GM23338 (cell line): Measurements from ENCODE around the gene KLK5. TPM values are rescaled to one million over a fixed set of nuclear protein-coding genes. Genes with fewer than 3 reads are reported as not detected.

Experiments
- ATAC-seq: fragments of 200-7000 bp; cut with Tn5 transposase; 3 replicates; pipeline ENCODE4 v1.9.1; 2020
- DNase-seq: peaks from one replicate; pipeline ENCODE4 v3.0.0-alpha.2; 2015; ENCODE audit warnings: low spot score
- H2AFZ ChIP-seq: fragments of 200-600 bp; sonication (generic); 2 replicates; pipeline ENCODE4 v1.8.0; 2016; ENCODE audit warnings: antibody characterized with exemption, mild to moderate bottlenecking, moderate library complexity
- H3F3A ChIP-seq: fragments of 200-600 bp; sonication (generic); replicated peaks from 2 replicates; pipeline ENCODE4 v1.8.0; 2017; ENCODE audit warnings: antibody characterized with exemption, mixed run types, low read depth
- H3K27ac ChIP-seq: fragments of 200-600 bp; sonication (generic); 2 replicates; pipeline ENCODE4 v1.6.1; 2016; ENCODE audit warnings: low read depth
- H3K27me3 ChIP-seq: fragments of 200-600 bp; sonication (generic); 2 replicates; pipeline ENCODE4 v1.8.0; 2016; ENCODE audit warnings: mild to moderate bottlenecking, mixed run types, moderate library complexity; ENCODE audit not compliant: insufficient read depth
- H3K36me3 ChIP-seq: fragments of 200-600 bp; sonication (generic); 2 replicates; pipeline ENCODE4 v1.8.0; 2016; ENCODE audit warnings: mild to moderate bottlenecking; ENCODE audit not compliant: insufficient read depth
- H3K4me1 ChIP-seq: fragments of 200-600 bp; sonication (generic); 2 replicates; pipeline ENCODE4 v1.8.0; 2016; ENCODE audit warnings: mild to moderate bottlenecking, moderate library complexity; ENCODE audit not compliant: insufficient read depth
- H3K4me2 ChIP-seq: fragments of 200-600 bp; sonication (generic); 2 replicates; pipeline ENCODE4 v1.7.1; 2017; ENCODE audit warnings: mixed run types
- H3K4me3 ChIP-seq: fragments of 200-600 bp; sonication (generic); 2 replicates; pipeline ENCODE4 v1.6.1; 2016; ENCODE audit warnings: mixed run types
- H3K79me2 ChIP-seq: fragments of 200-600 bp; sonication (generic); replicated peaks from 2 replicates; pipeline ENCODE4 v1.8.0; 2017; ENCODE audit warnings: mild to moderate bottlenecking; ENCODE audit not compliant: insufficient read depth
- H3K9me2 ChIP-seq: fragments of 200-600 bp; sonication (generic); 2 replicates; pipeline ENCODE4 v1.8.0; 2017; ENCODE audit not compliant: insufficient read depth
- H4K20me1 ChIP-seq: fragments of 200-600 bp; sonication (generic); replicated peaks from 2 replicates; pipeline ENCODE4 v1.8.0; 2017; ENCODE audit warnings: mild to moderate bottlenecking; ENCODE audit not compliant: insufficient read depth
- H3K27ac Mint-ChIP-seq: 2 replicates; pipeline ENCODE4 v1.8.0; 2020; ENCODE audit warnings: inconsistent platforms, mild to moderate bottlenecking, moderate library complexity, mixed read lengths
- H3K27me3 Mint-ChIP-seq: 3 replicates; pipeline ENCODE4 v1.8.0; 2022; ENCODE audit warnings: low read depth, mild to moderate bottlenecking, moderate library complexity, mixed read lengths, inconsistent platforms; ENCODE audit not compliant: insufficient read depth, poor library complexity
- H3K36me3 Mint-ChIP-seq: 3 replicates; pipeline ENCODE4 v1.8.0; 2021; ENCODE audit warnings: low read depth, mild to moderate bottlenecking, inconsistent platforms, moderate library complexity, mixed read lengths
- H3K4me1 Mint-ChIP-seq: 3 replicates; pipeline ENCODE4 v1.8.0; 2020; ENCODE audit warnings: mild to moderate bottlenecking, inconsistent platforms, mixed read lengths
- H3K4me3 Mint-ChIP-seq: 3 replicates; pipeline ENCODE4 v1.8.0; 2021; ENCODE audit warnings: moderate library complexity, mild to moderate bottlenecking, inconsistent platforms, mixed read lengths
- H3K9me3 Mint-ChIP-seq: 3 replicates; pipeline ENCODE4 v1.8.0; 2020; ENCODE audit warnings: moderate library complexity, mild to moderate bottlenecking, inconsistent platforms, mixed read lengths
- CREB1 ChIP-seq: fragments of 250-450 bp; sonication (Bioruptor Pico); IDR thresholded peaks from 2 replicates; pipeline ENCODE4 v1.5.0; 2020; ENCODE audit warnings: low read depth, mild to moderate bottlenecking, moderate library complexity
- EZH2 ChIP-seq: fragments of 200-600 bp; sonication (generic); IDR thresholded peaks from one replicate; pipeline ENCODE4 v1.8.0; 2017; ENCODE audit warnings: antibody characterized with exemption, mild to moderate bottlenecking, low read depth; ENCODE audit not compliant: unreplicated experiment
- EZH2phosphoT487 ChIP-seq: fragments of 200-600 bp; sonication (generic); IDR thresholded peaks from one replicate; pipeline ENCODE4 v1.8.1; 2018; ENCODE audit warnings: antibody characterized with exemption; ENCODE audit not compliant: unreplicated experiment
- JUNB ChIP-seq: IDR thresholded peaks from one replicate; pipeline ENCODE4 v1.6.1; 2016; ENCODE audit warnings: antibody characterized with exemption; ENCODE audit not compliant: unreplicated experiment
- NANOG ChIP-seq: IDR thresholded peaks from 2 replicates; pipeline ENCODE4 v1.6.1; 2016; ENCODE audit warnings: antibody characterized with exemption, borderline replicate concordance
- POLR2AphosphoS5 ChIP-seq: IDR thresholded peaks from 2 replicates; pipeline ENCODE4 v1.6.1; 2016; ENCODE audit warnings: antibody characterized with exemption, low read depth
- STAT1 ChIP-seq: IDR thresholded peaks from one replicate; pipeline ENCODE4 v1.6.1; 2016; ENCODE audit warnings: antibody characterized with exemption; ENCODE audit not compliant: unreplicated experiment
- ZNF114 ChIP-seq: fragments of 250-450 bp; sonication (Bioruptor Pico); IDR thresholded peaks from 2 replicates; pipeline ENCODE4 v1.5.0; 2020; ENCODE audit warnings: mild to moderate bottlenecking, moderate library complexity
- ZNF331 ChIP-seq: fragments of 250-450 bp; sonication (Bioruptor Pico); IDR thresholded peaks from 2 replicates; pipeline ENCODE4 v1.5.0; 2020; ENCODE audit warnings: low read depth, mild to moderate bottlenecking, moderate library complexity
- polyA plus RNA-seq: library from polyadenylated mRNA; unstranded; fragments of >200 nt; fragmentation: Nextera tagmentation; extraction: Ambion mirVana; gene quantifications from 2 replicates; pipeline ENCODE4 v1.2.1, GENCODE V29; 2016
- total RNA-seq: library from RNA; depleted of rRNA; stranded (reverse); fragments of >200 nt; shearing (Covaris generic); gene quantifications from 2 replicates; pipeline ENCODE4 v1.2.3, GENCODE V29; 2014
- TF ChIP-seq, protein P1 (sequence below): fragments of 250-450 bp; sonication (Bioruptor Pico); IDR thresholded peaks from 2 replicates; pipeline ENCODE4 v1.5.0; 2020; ENCODE audit warnings: mild to moderate bottlenecking, moderate library complexity
- TF ChIP-seq, protein P2 (sequence below), 2 experiments: fragments of 200-600 bp in 1 of 2; sonication (generic) in 1 of 2; conservative IDR thresholded peaks; 2 replicates each; pipeline versions ENCODE4 v1.5.1 to v1.6.1; 2016 to 2017; ENCODE audit warnings: antibody characterized with exemption in 2 of 2, low read depth in 2 of 2, mild to moderate bottlenecking in 2 of 2, moderate library complexity in 1 of 2

KLK5 gene
- total and polyA plus RNA-seq, 2 experiments from 2014 or later: 0.66 TPM; not detected in 1

DNA sequence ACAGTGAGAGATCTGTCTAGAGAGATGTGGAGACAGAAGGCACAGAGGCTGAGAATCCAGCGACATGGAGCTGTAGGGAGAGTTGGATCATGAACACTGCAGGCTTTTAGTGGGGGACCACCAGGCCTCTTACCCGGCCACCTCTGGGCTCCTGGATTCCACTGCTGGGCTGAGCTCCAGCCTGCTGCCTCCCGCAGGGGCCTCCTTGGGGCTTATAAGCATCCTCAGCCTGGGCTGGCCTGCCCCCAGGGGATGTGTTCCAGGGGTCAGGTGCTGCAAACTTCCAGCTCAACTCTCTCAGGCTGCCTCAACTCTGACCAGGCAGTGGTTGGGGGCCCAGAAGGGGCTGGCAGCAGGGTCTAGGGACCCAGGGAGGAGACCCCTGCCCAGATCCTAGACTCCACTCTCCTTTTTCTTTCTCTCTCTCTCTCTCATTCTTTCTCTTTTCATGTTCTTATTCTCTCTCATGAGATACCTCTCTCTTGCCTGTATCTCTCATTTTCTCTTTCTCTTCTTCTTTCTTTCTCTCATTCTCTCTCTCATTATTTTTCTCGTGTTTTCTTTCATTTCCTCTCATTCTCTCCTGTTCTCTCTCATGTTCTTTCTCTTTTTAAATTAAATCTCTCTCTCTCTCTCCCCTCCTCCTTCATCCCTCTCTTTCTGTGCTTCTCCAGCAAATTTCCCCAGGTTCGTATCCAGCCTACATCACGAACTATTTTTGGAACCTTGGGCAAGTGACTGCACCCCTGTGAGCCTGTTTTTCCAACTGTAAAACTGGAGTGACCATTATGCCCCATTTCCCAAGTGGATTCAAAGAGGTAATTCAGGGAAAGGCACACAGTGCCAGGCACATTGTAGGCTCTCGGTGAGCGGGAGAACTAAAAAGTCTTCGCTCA is 41.4 kb downstream of the KLK5 start, which contains the start of gene KLK4:
TSS of gene KLK4 (minus strand) at position 190 of the 896 bp plus-strand sequence. CDS start 657 bp downstream, outside the sequence.
- 0 out of 2 replicates have a peak, but pooled peaks cover 2% of the 10 kb centered on the region for H3F3A ChIP-seq

DNA sequence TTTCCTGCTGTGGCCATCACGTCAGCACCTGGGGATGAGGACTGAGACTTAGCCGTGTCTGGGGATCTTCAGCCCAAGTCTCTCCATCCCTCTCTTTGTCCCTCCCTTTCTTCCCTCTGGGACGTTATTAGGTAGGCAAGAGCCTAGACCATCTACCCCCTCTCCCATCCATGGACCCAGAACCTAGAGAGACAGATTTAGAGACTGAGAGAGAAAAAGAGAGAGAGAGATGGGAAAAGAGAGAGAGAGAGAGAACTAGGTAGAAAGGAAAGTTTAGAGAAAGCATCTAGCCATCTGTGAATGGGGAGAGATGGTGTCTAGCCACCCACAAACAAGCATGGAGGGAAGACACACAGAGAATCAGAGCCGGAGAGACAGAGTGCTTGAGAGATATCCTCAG is 42.1 kb downstream of the KLK5 start:
- Histone ChIP-seq H3F3A (0 out of 2 replicates have a peak, but pooled peaks cover 2% of the 10 kb centered on the region), H3K27ac (no peak overlapping the region), H3K79me2 (no peaks in the 10 kb centered on the region), H3K4me3 (no peak overlapping the region), H3K4me2 (no peak overlapping the region), H3K27me3 (peaks cover 57% of the 10 kb centered on the region), H3K4me1 (peaks cover 15% of the 10 kb centered on the region), H3K9me2 (no peaks in the 10 kb centered on the region), H4K20me1 (no peaks in the 10 kb centered on the region), H3K36me3 (no peaks in the 10 kb centered on the region), H2AFZ (no peak overlapping the region; the same call in 1 of the 2 replicates)
- ATAC-seq: no peak
- DNase-seq: no peak
- H3K4me3 Mint-ChIP-seq: no peak overlapping the region; the same call in 2 of the 3 replicates
- no peaks in the 10 kb centered on the region; the same call in 1 of the 3 replicates for H3K9me3 Mint-ChIP-seq
- H3K27ac Mint-ChIP-seq: no peak overlapping the region
- H3K36me3 Mint-ChIP-seq: no peaks in the 10 kb centered on the region; the same call in 2 of the 3 replicates
- H3K27me3 Mint-ChIP-seq: peaks cover 25% of the 10 kb centered on the region
- H3K4me1 Mint-ChIP-seq: peaks cover 13% of the 10 kb centered on the region
- TF ChIP-seq ZNF114 (CRISPR knock-in tag): no peak
- TF ChIP-seq ZNF331 (CRISPR knock-in tag): no peak
- no peak for TF ChIP-seq NANOG
- no peak for TF ChIP-seq POLR2AphosphoS5
- no peak for TF ChIP-seq CREB1 (CRISPR knock-in tag)
- TF ChIP-seq EZH2: no peak
- no peak for TF ChIP-seq JUNB
- TF ChIP-seq STAT1: no peak
- TF ChIP-seq EZH2phosphoT487: no peak
- TF ChIP-seq, protein P1, sequence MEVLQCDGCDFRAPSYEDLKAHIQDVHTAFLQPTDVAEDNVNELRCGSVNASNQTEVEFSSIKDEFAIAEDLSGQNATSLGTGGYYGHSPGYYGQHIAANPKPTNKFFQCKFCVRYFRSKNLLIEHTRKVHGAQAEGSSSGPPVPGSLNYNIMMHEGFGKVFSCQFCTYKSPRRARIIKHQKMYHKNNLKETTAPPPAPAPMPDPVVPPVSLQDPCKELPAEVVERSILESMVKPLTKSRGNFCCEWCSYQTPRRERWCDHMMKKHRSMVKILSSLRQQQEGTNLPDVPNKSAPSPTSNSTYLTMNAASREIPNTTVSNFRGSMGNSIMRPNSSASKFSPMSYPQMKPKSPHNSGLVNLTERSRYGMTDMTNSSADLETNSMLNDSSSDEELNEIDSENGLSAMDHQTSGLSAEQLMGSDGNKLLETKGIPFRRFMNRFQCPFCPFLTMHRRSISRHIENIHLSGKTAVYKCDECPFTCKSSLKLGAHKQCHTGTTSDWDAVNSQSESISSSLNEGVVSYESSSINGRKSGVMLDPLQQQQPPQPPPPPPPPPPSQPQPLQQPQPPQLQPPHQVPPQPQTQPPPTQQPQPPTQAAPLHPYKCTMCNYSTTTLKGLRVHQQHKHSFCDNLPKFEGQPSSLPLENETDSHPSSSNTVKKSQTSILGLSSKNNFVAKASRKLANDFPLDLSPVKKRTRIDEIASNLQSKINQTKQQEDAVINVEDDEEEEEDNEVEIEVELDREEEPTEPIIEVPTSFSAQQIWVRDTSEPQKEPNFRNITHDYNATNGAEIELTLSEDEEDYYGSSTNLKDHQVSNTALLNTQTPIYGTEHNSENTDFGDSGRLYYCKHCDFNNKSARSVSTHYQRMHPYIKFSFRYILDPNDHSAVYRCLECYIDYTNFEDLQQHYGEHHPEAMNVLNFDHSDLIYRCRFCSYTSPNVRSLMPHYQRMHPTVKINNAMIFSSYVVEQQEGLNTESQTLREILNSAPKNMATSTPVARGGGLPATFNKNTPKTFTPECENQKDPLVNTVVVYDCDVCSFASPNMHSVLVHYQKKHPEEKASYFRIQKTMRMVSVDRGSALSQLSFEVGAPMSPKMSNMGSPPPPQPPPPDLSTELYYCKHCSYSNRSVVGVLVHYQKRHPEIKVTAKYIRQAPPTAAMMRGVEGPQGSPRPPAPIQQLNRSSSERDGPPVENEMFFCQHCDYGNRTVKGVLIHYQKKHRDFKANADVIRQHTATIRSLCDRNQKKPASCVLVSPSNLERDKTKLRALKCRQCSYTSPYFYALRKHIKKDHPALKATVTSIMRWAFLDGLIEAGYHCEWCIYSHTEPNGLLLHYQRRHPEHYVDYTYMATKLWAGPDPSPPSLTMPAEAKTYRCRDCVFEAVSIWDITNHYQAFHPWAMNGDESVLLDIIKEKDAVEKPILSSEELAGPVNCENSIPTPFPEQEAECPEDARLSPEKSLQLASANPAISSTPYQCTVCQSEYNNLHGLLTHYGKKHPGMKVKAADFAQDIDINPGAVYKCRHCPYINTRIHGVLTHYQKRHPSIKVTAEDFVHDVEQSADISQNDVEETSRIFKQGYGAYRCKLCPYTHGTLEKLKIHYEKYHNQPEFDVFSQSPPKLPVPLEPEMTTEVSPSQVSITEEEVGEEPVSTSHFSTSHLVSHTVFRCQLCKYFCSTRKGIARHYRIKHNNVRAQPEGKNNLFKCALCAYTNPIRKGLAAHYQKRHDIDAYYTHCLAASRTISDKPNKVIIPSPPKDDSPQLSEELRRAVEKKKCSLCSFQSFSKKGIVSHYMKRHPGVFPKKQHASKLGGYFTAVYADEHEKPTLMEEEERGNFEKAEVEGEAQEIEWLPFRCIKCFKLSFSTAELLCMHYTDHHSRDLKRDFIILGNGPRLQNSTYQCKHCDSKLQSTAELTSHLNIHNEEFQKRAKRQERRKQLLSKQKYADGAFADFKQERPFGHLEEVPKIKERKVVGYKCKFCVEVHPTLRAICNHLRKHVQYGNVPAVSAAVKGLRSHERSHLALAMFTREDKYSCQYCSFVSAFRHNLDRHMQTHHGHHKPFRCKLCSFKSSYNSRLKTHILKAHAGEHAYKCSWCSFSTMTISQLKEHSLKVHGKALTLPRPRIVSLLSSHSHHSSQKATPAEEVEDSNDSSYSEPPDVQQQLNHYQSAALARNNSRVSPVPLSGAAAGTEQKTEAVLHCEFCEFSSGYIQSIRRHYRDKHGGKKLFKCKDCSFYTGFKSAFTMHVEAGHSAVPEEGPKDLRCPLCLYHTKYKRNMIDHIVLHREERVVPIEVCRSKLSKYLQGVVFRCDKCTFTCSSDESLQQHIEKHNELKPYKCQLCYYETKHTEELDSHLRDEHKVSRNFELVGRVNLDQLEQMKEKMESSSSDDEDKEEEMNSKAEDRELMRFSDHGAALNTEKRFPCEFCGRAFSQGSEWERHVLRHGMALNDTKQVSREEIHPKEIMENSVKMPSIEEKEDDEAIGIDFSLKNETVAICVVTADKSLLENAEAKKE (CRISPR knock-in tag): no peak

More for the DNA sequence above, 41.4 kb downstream of the KLK5 start, which contains the start of gene KLK4:
- Mint-ChIP-seq H3K4me3 (peak within 1 kb of the TSS; percentile 74; the same call in 2 of the 3 replicates), H3K4me1 (peaks cover 11% of the 10 kb centered on the region), H3K27ac (no peak within 1 kb of the TSS), H3K36me3 (no peaks in the 10 kb centered on the region; the same call in 2 of the 3 replicates), H3K9me3 (no peaks in the 10 kb centered on the region; the same call in 1 of the 3 replicates), H3K27me3 (peaks cover 25% of the 10 kb centered on the region)
- peaks cover 57% of the 10 kb centered on the region for H3K27me3 ChIP-seq
- DNase-seq (no peak), ATAC-seq (no peak)
- H3K4me3 ChIP-seq: peak within 1 kb of the TSS; percentile 80; the same call in 1 of the 2 replicates
- no peaks in the 10 kb centered on the region for H3K9me2 ChIP-seq
- H3K27ac ChIP-seq: no peak within 1 kb of the TSS
- peak; percentile 50 for TF ChIP-seq EZH2
- TF ChIP-seq, protein P2, sequence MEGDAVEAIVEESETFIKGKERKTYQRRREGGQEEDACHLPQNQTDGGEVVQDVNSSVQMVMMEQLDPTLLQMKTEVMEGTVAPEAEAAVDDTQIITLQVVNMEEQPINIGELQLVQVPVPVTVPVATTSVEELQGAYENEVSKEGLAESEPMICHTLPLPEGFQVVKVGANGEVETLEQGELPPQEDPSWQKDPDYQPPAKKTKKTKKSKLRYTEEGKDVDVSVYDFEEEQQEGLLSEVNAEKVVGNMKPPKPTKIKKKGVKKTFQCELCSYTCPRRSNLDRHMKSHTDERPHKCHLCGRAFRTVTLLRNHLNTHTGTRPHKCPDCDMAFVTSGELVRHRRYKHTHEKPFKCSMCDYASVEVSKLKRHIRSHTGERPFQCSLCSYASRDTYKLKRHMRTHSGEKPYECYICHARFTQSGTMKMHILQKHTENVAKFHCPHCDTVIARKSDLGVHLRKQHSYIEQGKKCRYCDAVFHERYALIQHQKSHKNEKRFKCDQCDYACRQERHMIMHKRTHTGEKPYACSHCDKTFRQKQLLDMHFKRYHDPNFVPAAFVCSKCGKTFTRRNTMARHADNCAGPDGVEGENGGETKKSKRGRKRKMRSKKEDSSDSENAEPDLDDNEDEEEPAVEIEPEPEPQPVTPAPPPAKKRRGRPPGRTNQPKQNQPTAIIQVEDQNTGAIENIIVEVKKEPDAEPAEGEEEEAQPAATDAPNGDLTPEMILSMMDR (conservative IDR thresholded peaks at IDR 0.05; ENCODE audit: low read depth in 2 of 2): no peak
- no peaks in the 10 kb centered on the region for H3K79me2 ChIP-seq
- H3K4me2 ChIP-seq: peak within 1 kb of the TSS; percentile 88
- H2AFZ ChIP-seq: peak within 1 kb of the TSS; percentile 95
- peaks cover 11% of the 10 kb centered on the region for H3K4me1 ChIP-seq
- no peaks in the 10 kb centered on the region for H4K20me1 ChIP-seq
- H3K36me3 ChIP-seq: no peaks in the 10 kb centered on the region
